A673 (cell line): ENCODE data around the gene GPATCH3. TPM values are rescaled to one million over a fixed set of nuclear protein-coding genes. Genes with fewer than 3 reads are reported as not detected.
"Not testable (repeated sequence)": the region's sequence is repeated elsewhere in the genome, so short reads cannot be mapped to it uniquely, and the experiment has no call there.

Source experiments
- BruUV-seq: library from RNA; stranded (reverse); fragments of 400-500 nt; replicated peaks from 2 replicates; lab custom pipeline; 2021; lab: Mats Ljungman, UMichigan
- CTCF ChIA-PET: fragments of 300-600 bp; sonication (Branson Sonifier 250); formaldehyde crosslinking; loops from one replicate; lab custom pipeline; 2022; ENCODE audit warnings: antibody characterized with exemption; lab: Charles Lee
- POLR2A ChIA-PET: fragments of 300-600 bp; sonication (Branson Sonifier 250); formaldehyde crosslinking; loops from one replicate; lab custom pipeline; 2022; ENCODE audit warnings: antibody characterized with exemption; ENCODE audit not compliant: low non-redundant PET; lab: Charles Lee
- DNase-seq: peaks from one replicate; pipeline ENCODE4 v3.0.0-alpha.2; 2015; ENCODE audit warnings: low spot score
- H3K27ac ChIP-seq: fragments of 200-600 bp; sonication (generic); 2 replicates; pipeline ENCODE4 v1.5.1; 2016; ENCODE audit warnings: mixed run types, low read depth, mild to moderate bottlenecking, mixed read lengths, antibody characterized with exemption, low read length; ENCODE audit not compliant: poor library complexity, severe bottlenecking
- H3K27me3 ChIP-seq: fragments of 200-600 bp; sonication (generic); replicated peaks from 2 replicates; pipeline ENCODE4 v1.6.1; 2017; ENCODE audit warnings: mixed run types, low read depth, mild to moderate bottlenecking, mixed read lengths, antibody characterized with exemption, low read length; ENCODE audit not compliant: insufficient read depth, poor library complexity
- H3K36me3 ChIP-seq: fragments of 200-600 bp; sonication (generic); 2 replicates; pipeline ENCODE4 v1.6.1; 2016; ENCODE audit warnings: mixed run types, mild to moderate bottlenecking, mixed read lengths, antibody characterized with exemption, low read length; ENCODE audit not compliant: insufficient read depth, poor library complexity, severe bottlenecking
- H3K4me1 ChIP-seq: fragments of 200-600 bp; sonication (generic); 2 replicates; pipeline ENCODE4 v1.6.1; 2017; ENCODE audit warnings: mixed run types, mild to moderate bottlenecking, mixed read lengths, antibody characterized with exemption, low read length; ENCODE audit not compliant: insufficient read depth, poor library complexity, severe bottlenecking
- H3K4me3 ChIP-seq: fragments of 200-600 bp; sonication (generic); 2 replicates; pipeline ENCODE4 v1.5.1; 2016; ENCODE audit warnings: low read depth, mixed run types, mild to moderate bottlenecking, mixed read lengths, low read length; ENCODE audit not compliant: poor library complexity, severe bottlenecking
- H3K9me3 ChIP-seq: fragments of 200-600 bp; sonication (generic); 2 replicates; pipeline ENCODE4 v1.6.1; 2016; ENCODE audit warnings: mixed run types, low read depth, mild to moderate bottlenecking, mixed read lengths, antibody characterized with exemption, low read length; ENCODE audit not compliant: poor library complexity, severe bottlenecking
- EZH2 ChIP-seq: fragments of 200-600 bp; sonication (generic); IDR thresholded peaks from 2 replicates; pipeline ENCODE4 v1.6.1; 2017; ENCODE audit warnings: borderline replicate concordance, low read depth, mild to moderate bottlenecking, mixed read lengths, antibody characterized with exemption, low read length; ENCODE audit not compliant: poor library complexity, severe bottlenecking
- intact Hi-C: fragments of 100-400 bp; cut with micrococcal nuclease; formaldehyde crosslinking; loops from one replicate; pipeline ENCODE4 v1.10.0; 2022; ENCODE audit not compliant: unreplicated experiment
- total RNA-seq: library from RNA; stranded (reverse); gene quantifications from 2 replicates; pipeline ENCODE4 v1.2.3, GENCODE V29; 2021
- TF ChIP-seq, protein P1 (sequence below): fragments of 300-800, 200-600 bp; sonication (generic); conservative IDR thresholded peaks from 2 replicates; pipeline ENCODE4 v1.5.1; 2017; ENCODE audit warnings: low read depth, mild to moderate bottlenecking, antibody characterized with exemption, low read length, moderate library complexity, mixed read lengths

The GPATCH3 gene
- total RNA-seq, 1 experiment from 2014 or later: 19.5 TPM

DNA sequence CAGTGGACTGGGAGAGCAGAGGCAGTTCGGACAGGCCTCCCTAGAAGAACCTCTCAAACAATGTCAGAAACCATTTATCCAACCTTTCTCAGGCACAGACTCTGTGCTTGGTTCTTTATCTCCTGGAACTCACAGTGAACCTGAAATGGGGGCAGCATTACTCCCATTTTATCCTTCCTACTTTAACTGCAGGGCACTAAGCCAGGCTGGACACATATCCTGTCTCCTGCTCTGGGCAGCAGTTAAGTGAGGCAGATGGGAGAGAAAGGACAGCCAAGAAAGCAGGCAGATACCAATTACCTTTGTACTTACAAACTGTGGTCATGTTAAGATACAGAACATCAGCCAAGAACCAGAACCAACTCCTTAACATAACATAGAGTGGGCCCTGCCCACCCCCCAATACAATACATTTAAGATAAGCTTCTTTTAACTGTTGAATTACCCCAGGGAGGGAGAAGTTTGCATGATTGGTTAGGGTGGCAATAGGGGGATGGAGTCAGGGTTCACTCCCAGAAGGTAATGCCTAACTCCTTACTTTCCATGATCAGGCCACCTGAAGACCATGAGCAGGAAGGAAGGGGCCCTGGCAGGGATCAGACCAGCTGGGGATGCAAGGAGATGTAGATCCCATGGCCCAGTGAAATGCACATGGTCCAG lies 49.1 kb upstream of the GPATCH3 start:
- no TSS peak for BruUV-seq
- H3K27ac ChIP-seq: no peak overlapping the region

DNA sequence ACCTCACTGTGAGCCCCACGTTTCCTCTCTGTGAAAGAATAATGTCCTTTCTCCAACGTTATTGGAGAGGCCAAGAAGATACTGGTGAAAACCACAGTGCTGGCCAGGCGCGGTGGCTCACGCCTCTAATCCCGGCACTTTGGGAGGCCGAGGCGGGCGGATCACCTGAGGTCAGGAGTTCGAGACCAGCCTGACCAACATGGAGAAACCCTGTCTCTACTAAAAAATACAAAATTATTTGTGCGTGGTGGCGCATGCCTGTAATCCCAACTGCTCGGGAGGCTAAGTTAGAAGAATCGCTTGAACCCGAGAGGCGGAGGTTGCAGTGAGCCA lies 48.4 kb upstream of the GPATCH3 start:
- H3K4me3 ChIP-seq, H3K27ac ChIP-seq, DNase-seq, CTCF ChIA-PET, intact Hi-C loops, POLR2A ChIA-PET, H3K9me3 ChIP-seq, H3K4me1 ChIP-seq, BruUV-seq, H3K27me3 ChIP-seq: not testable (repeated sequence)
- peaks cover 33% of the 10 kb centered on the region for H3K36me3 ChIP-seq

More for the DNA sequence above, 49.1 kb upstream of the GPATCH3 start:
- POLR2A ChIA-PET: no interaction called here
- CTCF ChIA-PET: no interaction called here
- no peak overlapping the region for H3K4me3 ChIP-seq
- H3K36me3 ChIP-seq: peaks cover 26% of the 10 kb centered on the region
- TF ChIP-seq EZH2: no peak
- TF ChIP-seq, protein P1, sequence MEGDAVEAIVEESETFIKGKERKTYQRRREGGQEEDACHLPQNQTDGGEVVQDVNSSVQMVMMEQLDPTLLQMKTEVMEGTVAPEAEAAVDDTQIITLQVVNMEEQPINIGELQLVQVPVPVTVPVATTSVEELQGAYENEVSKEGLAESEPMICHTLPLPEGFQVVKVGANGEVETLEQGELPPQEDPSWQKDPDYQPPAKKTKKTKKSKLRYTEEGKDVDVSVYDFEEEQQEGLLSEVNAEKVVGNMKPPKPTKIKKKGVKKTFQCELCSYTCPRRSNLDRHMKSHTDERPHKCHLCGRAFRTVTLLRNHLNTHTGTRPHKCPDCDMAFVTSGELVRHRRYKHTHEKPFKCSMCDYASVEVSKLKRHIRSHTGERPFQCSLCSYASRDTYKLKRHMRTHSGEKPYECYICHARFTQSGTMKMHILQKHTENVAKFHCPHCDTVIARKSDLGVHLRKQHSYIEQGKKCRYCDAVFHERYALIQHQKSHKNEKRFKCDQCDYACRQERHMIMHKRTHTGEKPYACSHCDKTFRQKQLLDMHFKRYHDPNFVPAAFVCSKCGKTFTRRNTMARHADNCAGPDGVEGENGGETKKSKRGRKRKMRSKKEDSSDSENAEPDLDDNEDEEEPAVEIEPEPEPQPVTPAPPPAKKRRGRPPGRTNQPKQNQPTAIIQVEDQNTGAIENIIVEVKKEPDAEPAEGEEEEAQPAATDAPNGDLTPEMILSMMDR: no peak
- no peak for DNase-seq
- intact Hi-C loops: no loop called here
- no peaks in the 10 kb centered on the region for H3K27me3 ChIP-seq
- H3K9me3 ChIP-seq: no peaks in the 10 kb centered on the region
- H3K4me1 ChIP-seq: no peaks in the 10 kb centered on the region

DNA sequence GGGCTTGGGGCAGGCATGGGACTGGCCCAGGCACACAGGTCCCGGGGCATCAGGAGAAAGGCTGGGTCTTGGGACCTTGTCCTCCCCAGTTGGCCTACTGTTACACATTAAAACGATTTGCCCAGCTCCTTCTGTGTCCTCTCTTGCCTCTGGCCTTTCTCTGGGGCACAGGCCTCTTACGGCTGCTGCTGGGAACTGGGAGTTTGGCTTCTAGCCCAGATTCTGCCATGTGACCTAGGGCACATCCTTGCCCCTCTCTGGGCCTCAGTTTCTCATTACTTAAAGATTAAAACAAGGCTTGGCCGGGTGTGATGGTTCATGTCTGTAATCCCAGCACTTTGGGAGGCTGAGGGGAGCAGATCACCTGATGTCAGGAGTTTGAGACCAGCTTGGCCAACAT lies 46.0 kb upstream of the GPATCH3 start:
- no peak overlapping the region for H3K4me3 ChIP-seq
- H3K36me3 ChIP-seq: peaks cover 54% of the 10 kb centered on the region
- no peaks in the 10 kb centered on the region for H3K4me1 ChIP-seq
- no peaks in the 10 kb centered on the region for H3K27me3 ChIP-seq
- no peak overlapping the region for H3K27ac ChIP-seq
- TF ChIP-seq, protein P1: no peak
- TF ChIP-seq EZH2: no peak
- intact Hi-C loops: no loop called here
- H3K9me3 ChIP-seq: no peaks in the 10 kb centered on the region
- POLR2A ChIA-PET: no interaction called here
- no TSS peak for BruUV-seq
- no peak for DNase-seq
- CTCF ChIA-PET: no interaction called here

DNA sequence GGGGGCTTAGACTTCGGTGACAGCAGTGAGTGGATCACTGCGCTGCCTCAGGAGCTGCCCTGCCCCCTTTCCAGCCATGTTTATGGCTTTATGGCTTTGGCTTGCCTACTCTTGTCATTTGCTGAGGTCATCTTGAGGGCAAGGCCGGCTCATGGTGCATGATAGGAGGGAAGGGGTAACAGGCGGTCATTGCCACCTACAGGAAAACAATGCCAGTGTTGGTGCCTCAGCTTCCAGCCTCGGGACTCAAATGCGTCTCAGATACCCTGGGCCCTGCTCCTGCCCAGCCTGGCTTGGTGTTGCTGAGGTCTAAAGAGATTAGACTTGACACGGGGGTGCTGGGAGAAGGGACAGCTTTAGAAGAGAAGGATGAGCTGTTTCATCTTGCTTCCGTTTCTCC lies 45.5 kb upstream of the GPATCH3 start:
- POLR2A ChIA-PET: no interaction called here
- no TSS peak for BruUV-seq
- H3K27me3 ChIP-seq: no peaks in the 10 kb centered on the region
- DNase-seq: no peak
- no peak overlapping the region for H3K27ac ChIP-seq
- CTCF ChIA-PET: no interaction called here
- TF ChIP-seq EZH2: no peak
- TF ChIP-seq, protein P1: no peak
- intact Hi-C loops: no loop called here
- H3K4me1 ChIP-seq: no peaks in the 10 kb centered on the region
- no peaks in the 10 kb centered on the region for H3K9me3 ChIP-seq
- no peak overlapping the region for H3K4me3 ChIP-seq
- peaks cover 54% of the 10 kb centered on the region for H3K36me3 ChIP-seq
